Endodermal cell (in vitro differentiated cells): ENCODE results near the gene ANKRD9. TPM values are rescaled to one million over a fixed set of nuclear protein-coding genes. Genes with fewer than 3 reads are reported as not detected.
A peak's percentile ranks its signal among the peaks of the same experiment; 100 is the strongest.
"Not testable (repeated sequence)": the region's sequence is repeated elsewhere in the genome, so short reads cannot be mapped to it uniquely, and the experiment has no call there.

Experiments
- DNase-seq: peaks from one replicate; pipeline ENCODE4 v3.0.0-alpha.2; 2017
- H3K27ac ChIP-seq: 2 replicates; pipeline ENCODE4 v1.5.1; 2013; ENCODE audit warnings: mild to moderate bottlenecking, low read depth, low read length, moderate library complexity
- H3K27me3 ChIP-seq: 2 replicates; pipeline ENCODE4 v1.6.1; 2013; ENCODE audit warnings: mild to moderate bottlenecking, low read length, moderate library complexity; ENCODE audit not compliant: insufficient read depth, control insufficient read depth, poor library complexity, severe bottlenecking
- H3K36me3 ChIP-seq: 2 replicates; pipeline ENCODE4 v1.7.0; 2013; ENCODE audit warnings: mild to moderate bottlenecking, low read length, moderate library complexity; ENCODE audit not compliant: control insufficient read depth, insufficient read depth
- H3K4me1 ChIP-seq: one replicate; pipeline ENCODE4 v1.7.0; 2013; ENCODE audit warnings: low read length; ENCODE audit not compliant: control insufficient read depth, insufficient read depth
- H3K4me3 ChIP-seq: 2 replicates; pipeline ENCODE4 v1.5.1; 2013; ENCODE audit warnings: mild to moderate bottlenecking, low read length, moderate library complexity
- H3K9ac ChIP-seq: 2 replicates; pipeline ENCODE4 v1.6.1; 2013; ENCODE audit warnings: mild to moderate bottlenecking, low read length, moderate library complexity; ENCODE audit not compliant: poor library complexity, severe bottlenecking; ENCODE audit errors: extremely low read depth
- H3K9me3 ChIP-seq: 2 replicates; pipeline ENCODE4 v1.6.1; 2013; ENCODE audit warnings: mild to moderate bottlenecking, low read length, moderate library complexity; ENCODE audit not compliant: control insufficient read depth
- H3K27ac Mint-ChIP-seq: 2 replicates; pipeline ENCODE4 v1.8.0; 2020; ENCODE audit warnings: mixed read lengths
- H3K27me3 Mint-ChIP-seq: 2 replicates; pipeline ENCODE4 v1.8.0; 2021; ENCODE audit warnings: mild to moderate bottlenecking, mixed read lengths; ENCODE audit not compliant: insufficient read depth
- H3K36me3 Mint-ChIP-seq: 2 replicates; pipeline ENCODE4 v1.8.0; 2020; ENCODE audit warnings: low read depth, mixed read lengths
- H3K4me1 Mint-ChIP-seq: 2 replicates; pipeline ENCODE4 v1.8.0; 2020; ENCODE audit warnings: mixed read lengths
- H3K4me3 Mint-ChIP-seq: 2 replicates; pipeline ENCODE4 v1.8.0; 2020; ENCODE audit warnings: mild to moderate bottlenecking, moderate library complexity, mixed read lengths
- H3K9me3 Mint-ChIP-seq: 2 replicates; pipeline ENCODE4 v1.8.0; 2020; ENCODE audit warnings: mild to moderate bottlenecking, mixed read lengths
- WGBS, 2 experiments: methylation state at CpG; one replicate each; pipeline versions ENCODE4 v1.1.5 to v1.1.7; 2013; ENCODE audit warnings: missing lambda C conversion rate in 2 of 2, mixed read lengths in 1 of 2; ENCODE audit not compliant: insufficient coverage in 1 of 2, insufficient read length in 1 of 2; 5-methylcytosine and 5-hydroxymethylcytosine counted together
- total RNA-seq, 2 donors: library from RNA; stranded (reverse); fragmentation: NEBNext Ultra II Directional in 1 of 2; extraction: Animal tissue kit (Norgen Biotek cat#: 25700) in 1 of 2; gene quantifications; 2 replicates in 1 of 2; 3 replicates in 1 of 2; pipeline ENCODE4 v1.2.1, GENCODE V29; 2021
- TF ChIP-seq, protein P1 (sequence below): fragments of 200-600 bp; sonication (generic); conservative IDR thresholded peaks from 2 replicates; pipeline ENCODE4 v1.5.0; 2021; ENCODE audit warnings: antibody characterized with exemption, mild to moderate bottlenecking

ANKRD9 gene
- total RNA-seq, 2 donors from 2014 or later = 32.7 to 38.9 TPM

- H3K9ac ChIP-seq = no peak overlapping the region
- H3K4me1 ChIP-seq = no peaks in the 10 kb centered on the region
- no peaks in the 10 kb centered on the region for H3K27me3 ChIP-seq
- H3K9me3 Mint-ChIP-seq = no peaks in the 10 kb centered on the region
- TF ChIP-seq, protein P1, sequence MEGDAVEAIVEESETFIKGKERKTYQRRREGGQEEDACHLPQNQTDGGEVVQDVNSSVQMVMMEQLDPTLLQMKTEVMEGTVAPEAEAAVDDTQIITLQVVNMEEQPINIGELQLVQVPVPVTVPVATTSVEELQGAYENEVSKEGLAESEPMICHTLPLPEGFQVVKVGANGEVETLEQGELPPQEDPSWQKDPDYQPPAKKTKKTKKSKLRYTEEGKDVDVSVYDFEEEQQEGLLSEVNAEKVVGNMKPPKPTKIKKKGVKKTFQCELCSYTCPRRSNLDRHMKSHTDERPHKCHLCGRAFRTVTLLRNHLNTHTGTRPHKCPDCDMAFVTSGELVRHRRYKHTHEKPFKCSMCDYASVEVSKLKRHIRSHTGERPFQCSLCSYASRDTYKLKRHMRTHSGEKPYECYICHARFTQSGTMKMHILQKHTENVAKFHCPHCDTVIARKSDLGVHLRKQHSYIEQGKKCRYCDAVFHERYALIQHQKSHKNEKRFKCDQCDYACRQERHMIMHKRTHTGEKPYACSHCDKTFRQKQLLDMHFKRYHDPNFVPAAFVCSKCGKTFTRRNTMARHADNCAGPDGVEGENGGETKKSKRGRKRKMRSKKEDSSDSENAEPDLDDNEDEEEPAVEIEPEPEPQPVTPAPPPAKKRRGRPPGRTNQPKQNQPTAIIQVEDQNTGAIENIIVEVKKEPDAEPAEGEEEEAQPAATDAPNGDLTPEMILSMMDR = no peak
- H3K27ac ChIP-seq = no peak overlapping the region
- H3K4me3 ChIP-seq = no peak overlapping the region
- no peaks in the 10 kb centered on the region for H3K36me3 ChIP-seq
- no peaks in the 10 kb centered on the region for H3K9me3 ChIP-seq
- peak overlapping the region; percentile 52 for H3K4me3 Mint-ChIP-seq
- 97% methylated on average over 7 to 14 of the region's 14 CpGs for WGBS, 2 experiments
- no peaks in the 10 kb centered on the region for H3K4me1 Mint-ChIP-seq
- no peaks in the 10 kb centered on the region for H3K36me3 Mint-ChIP-seq
- DNase-seq = peak; percentile 41
- H3K27me3 Mint-ChIP-seq = no peaks in the 10 kb centered on the region
- no peak overlapping the region for H3K27ac Mint-ChIP-seq
Measured at GRCh38 chr14:102556098-102556677, 46.6 kb upstream of the ANKRD9 start.

DNA sequence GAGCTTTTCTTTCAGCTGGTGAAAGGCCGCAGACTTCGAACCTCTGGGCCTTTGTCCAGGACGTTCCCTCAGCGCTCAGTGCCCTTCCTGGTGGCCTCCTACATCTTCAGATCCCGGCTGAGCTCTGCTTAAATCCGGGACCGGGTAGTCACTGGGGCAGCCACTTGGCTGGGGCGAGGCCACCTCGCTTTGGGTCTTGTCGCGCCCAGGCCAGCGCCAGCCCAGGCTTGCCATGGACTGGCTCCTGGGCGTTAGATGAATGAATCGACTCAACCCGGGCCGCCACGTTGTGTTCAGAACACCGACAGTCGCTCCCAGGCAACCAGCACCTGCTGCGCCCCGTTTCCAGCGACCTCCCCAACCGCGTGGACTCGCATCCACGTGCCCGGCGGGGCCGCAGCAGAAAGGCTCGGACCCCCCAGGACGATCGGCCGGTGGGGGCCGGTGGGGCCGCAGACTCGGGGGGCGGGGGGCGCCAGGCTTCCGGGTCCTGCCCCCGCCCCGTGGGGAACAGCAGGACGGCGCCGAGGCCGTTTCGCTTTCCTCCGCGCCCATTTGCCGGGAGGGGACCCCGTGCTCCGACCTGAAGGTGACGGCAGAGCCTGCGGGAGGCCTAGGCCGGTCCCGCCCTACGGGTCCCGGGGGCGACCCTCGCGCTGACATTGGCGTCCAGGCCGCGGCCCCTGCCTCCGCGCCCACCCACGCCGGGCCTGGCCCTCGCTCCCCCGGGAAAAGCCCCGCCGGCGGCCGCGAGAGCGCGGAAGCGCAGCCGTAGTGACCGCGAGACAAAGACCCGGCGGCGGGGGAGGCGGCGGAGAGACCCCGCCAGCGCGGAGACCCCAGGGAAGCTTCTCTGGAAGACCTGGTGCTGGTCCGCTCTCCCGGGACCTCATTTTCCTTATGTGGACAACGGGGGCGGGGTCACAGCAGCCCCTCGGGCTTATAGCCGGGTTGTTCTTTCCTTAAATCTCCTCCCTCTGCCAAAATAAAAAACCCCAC lies 45.5 kb upstream of the ANKRD9 start:
- TF ChIP-seq, protein P1 = no peak
- peak overlapping the region; percentile 68 for H3K27ac Mint-ChIP-seq
- H3K27ac ChIP-seq = no peak overlapping the region
- H3K9ac ChIP-seq = peak overlapping the region; percentile 20
- H3K27me3 ChIP-seq = no peaks in the 10 kb centered on the region
- H3K4me1 ChIP-seq = no peaks in the 10 kb centered on the region
- DNase-seq = peak; percentile 93
- no peaks in the 10 kb centered on the region for H3K36me3 ChIP-seq
- no peaks in the 10 kb centered on the region for H3K27me3 Mint-ChIP-seq
- no peaks in the 10 kb centered on the region for H3K9me3 Mint-ChIP-seq
- H3K4me1 Mint-ChIP-seq = peaks cover 4% of the 10 kb centered on the region
- H3K36me3 Mint-ChIP-seq = no peaks in the 10 kb centered on the region
- no peaks in the 10 kb centered on the region for H3K9me3 ChIP-seq
- H3K4me3 Mint-ChIP-seq = peak overlapping the region; percentile 52
- WGBS, 2 experiments = 23 to 28% methylated on average over 39 to 94 of the region's 94 CpGs
- H3K4me3 ChIP-seq = peak overlapping the region; percentile 62

DNA sequence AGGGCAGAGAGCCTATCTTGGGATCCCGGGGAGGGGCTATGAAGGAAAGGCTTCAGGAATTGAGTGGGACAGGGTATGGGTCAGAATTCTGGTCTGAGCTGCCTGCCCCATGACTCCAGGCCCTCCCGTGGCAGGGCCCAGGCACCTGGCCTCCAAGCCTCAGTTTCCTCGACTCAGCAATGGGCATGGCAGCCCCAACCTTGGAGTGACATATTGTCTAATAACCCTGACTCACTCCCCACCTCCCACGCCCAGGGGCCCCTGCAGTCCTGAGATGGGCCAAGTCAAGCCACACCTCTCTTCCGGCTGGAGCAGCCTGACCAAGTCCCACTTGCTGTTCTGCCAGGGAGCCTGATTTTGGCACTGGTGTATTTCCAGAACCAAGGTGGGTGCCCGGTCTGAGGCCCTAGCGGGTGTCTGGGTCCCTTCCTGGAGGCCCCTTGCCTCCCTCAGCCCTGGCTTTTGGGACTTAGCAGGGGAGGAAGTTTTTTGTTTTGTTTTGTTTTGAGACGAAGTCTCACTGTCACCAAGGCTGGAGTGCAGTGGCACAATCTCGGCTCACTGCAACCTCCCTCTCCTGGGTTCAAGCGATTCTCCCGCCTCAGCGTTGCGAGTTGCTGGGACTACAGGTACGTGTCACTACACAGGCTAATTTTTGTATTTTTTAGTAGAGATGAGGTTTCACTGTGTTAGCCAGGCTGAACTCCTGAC lies 42.6 kb upstream of the ANKRD9 start:
- no peak overlapping the region for H3K9ac ChIP-seq
- Mint-ChIP-seq H3K27me3 (peaks cover 1% of the 10 kb centered on the region), H3K4me3 (no peak overlapping the region), H3K9me3 (no peaks in the 10 kb centered on the region), H3K27ac (no peak overlapping the region), H3K4me1 (peaks cover 4% of the 10 kb centered on the region), H3K36me3 (no peaks in the 10 kb centered on the region)
- no peaks in the 10 kb centered on the region for H3K36me3 ChIP-seq
- no peak overlapping the region for H3K4me3 ChIP-seq
- DNase-seq = no peak
- H3K27me3 ChIP-seq = no peaks in the 10 kb centered on the region
- WGBS, 2 experiments = 81 to 92% methylated on average over 8 to 14 of the region's 14 CpGs
- H3K4me1 ChIP-seq = no peaks in the 10 kb centered on the region
- no peak overlapping the region for H3K27ac ChIP-seq
- no peaks in the 10 kb centered on the region for H3K9me3 ChIP-seq
- TF ChIP-seq, protein P1 = no peak

- H3K36me3 ChIP-seq, H3K4me1 ChIP-seq, H3K4me3 Mint-ChIP-seq, H3K9me3 ChIP-seq, H3K9me3 Mint-ChIP-seq, H3K27ac ChIP-seq, H3K27me3 ChIP-seq, H3K9ac ChIP-seq, H3K27ac Mint-ChIP-seq, H3K4me3 ChIP-seq, DNase-seq, H3K36me3 Mint-ChIP-seq, H3K27me3 Mint-ChIP-seq, H3K4me1 Mint-ChIP-seq: not testable (repeated sequence)
- 67 to 93% methylated on average over 3 of the region's 3 CpGs for WGBS, 2 experiments
Measured at GRCh38 chr14:102550927-102551401, 41.4 kb upstream of the ANKRD9 start.
